ENCODE results near the gene SMYD5. TPM values are rescaled to one million over a fixed set of nuclear protein-coding genes. Genes with fewer than 3 reads are reported as not detected.
"Not testable (repeated sequence)": the region's sequence is repeated elsewhere in the genome, so short reads cannot be mapped to it uniquely, and the experiment has no call there.

Gene SMYD5
- total RNA-seq, 1 donor from 2014 or later = 18.8 TPM

DNA sequence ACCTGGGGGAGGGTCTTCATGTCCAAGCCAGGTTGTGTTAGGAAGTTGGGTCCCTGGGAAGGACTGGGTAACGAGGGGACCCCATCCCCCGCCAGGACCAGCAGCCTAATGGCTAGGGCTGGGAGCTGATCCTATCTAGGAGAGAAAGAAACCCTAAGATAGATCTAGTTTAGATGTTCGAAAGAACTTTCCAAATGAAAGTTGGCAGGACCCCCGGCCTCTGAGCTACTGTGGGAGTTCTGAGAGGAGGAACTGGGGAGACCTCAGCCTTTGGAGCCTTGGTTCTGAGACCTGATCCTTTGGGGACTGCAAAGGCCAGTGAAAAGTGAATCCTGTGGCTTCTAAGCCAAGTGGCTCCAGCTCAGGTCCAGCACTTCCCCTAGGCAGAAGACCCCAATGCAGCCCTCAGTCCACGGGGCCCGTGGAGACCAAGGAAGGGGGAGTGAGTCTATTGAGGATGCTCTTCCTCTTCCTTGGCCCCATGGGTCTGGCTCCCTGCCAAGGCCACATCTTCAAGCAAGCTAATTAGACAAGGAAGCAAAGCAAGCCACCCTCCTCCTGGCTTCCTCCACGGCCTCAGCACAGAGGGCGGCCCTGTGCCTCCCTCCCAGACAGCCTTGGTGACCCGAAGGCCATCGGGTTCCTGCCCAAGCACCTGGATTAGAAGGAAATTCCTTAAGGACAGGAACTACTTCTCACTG is 43.5 kb downstream of the SMYD5 start:
- Histone ChIP-seq H3K9ac (ENCODE audit: low read depth in 1 of 3, low read length in 3 of 3) (no peak overlapping the region), H3K9me3 (ENCODE audit: control insufficient read depth in 3 of 3, low read length in 3 of 3) (no peaks in the 10 kb centered on the region), H3K27ac (ENCODE audit: low read depth, low read length) (no peak overlapping the region), H3K36me3 (ENCODE audit: control insufficient read depth in 3 of 3, insufficient read depth in 3 of 3, low read length in 3 of 3) (peaks cover 23 to 26% (median 24%) of the 10 kb centered on the region in 3 donors), H3K4me1 (ENCODE audit: control insufficient read depth in 3 of 3, insufficient read depth in 3 of 3, low read length in 3 of 3) (no peaks in the 10 kb centered on the region), H3K4me3 (ENCODE audit: low read length in 3 of 3) (no peak overlapping the region), H3K27me3 (ENCODE audit: control insufficient read depth in 3 of 3, insufficient read depth in 3 of 3, low read length in 3 of 3) (peaks cover 0 to 2% (median 0%) of the 10 kb centered on the region in 3 donors)

DNA sequence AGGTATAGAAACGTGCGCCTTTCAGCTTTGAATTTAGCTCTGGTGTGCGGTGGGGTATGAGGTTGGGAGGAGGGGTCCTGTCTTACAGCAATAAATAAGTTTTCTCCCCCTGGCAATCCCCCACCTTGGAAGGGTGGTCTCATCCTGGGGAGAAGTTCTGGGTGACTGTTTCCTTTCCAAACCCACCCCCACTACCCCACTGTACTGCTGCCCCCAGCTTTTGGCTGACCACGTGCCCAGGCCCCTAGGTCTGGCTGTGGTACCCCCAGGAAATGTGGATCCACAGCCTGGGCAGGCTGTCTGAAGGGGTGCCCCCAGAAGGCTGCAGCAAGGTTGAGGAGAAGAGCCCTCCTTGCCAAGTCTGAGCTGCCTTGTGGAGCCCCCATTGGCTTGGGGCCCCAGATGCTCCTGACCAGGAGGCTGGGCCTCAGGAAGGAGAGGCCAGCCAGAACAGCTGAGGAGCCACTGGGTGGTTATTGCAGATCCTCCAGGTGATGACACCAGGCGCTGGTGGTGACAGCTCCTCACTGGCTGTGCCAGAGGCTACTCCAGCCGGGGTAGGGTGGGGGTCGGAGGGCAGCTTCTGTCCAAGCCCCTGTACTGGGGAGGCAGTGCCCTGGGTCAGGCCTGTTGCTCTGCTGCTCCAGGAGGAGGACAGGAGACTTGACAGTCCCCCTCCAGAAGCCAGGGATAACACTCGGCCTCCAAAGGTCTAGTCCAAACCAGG is 44.3 kb downstream of the SMYD5 start:
- H3K4me1 ChIP-seq (ENCODE audit: control insufficient read depth in 3 of 3, insufficient read depth in 3 of 3, low read length in 3 of 3) = no peaks in the 10 kb centered on the region
- H3K27me3 ChIP-seq (ENCODE audit: control insufficient read depth in 3 of 3, insufficient read depth in 3 of 3, low read length in 3 of 3) = peaks cover 0 to 2% (median 0%) of the 10 kb centered on the region in 3 donors
- H3K36me3 ChIP-seq (ENCODE audit: control insufficient read depth in 3 of 3, insufficient read depth in 3 of 3, low read length in 3 of 3) = peaks cover 16 to 18% (median 16%) of the 10 kb centered on the region in 3 donors
- no peak overlapping the region for H3K9ac ChIP-seq (ENCODE audit: low read depth in 1 of 3, low read length in 3 of 3)
- no peaks in the 10 kb centered on the region for H3K9me3 ChIP-seq (ENCODE audit: control insufficient read depth in 3 of 3, low read length in 3 of 3)
- no peak overlapping the region for H3K4me3 ChIP-seq (ENCODE audit: low read length in 3 of 3)
- H3K27ac ChIP-seq (ENCODE audit: low read depth, low read length) = no peak overlapping the region

DNA sequence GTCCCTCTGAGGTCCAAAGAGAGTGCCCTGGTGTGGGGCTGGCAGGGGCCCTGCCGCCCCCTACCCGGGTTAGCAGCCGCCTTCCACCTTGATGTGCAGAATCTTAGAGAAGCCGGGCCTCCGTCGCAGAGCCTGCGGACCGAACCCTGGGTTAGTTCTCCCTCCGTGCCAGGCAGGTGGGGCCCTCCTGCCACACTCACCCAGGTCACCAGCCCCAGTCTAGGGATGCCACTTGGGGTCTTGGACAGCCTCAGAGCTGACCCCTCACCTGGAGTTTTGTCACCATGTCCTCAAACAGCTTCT is 44.8 kb downstream of the SMYD5 start:
- H3K36me3 ChIP-seq (ENCODE audit: control insufficient read depth in 3 of 3, insufficient read depth in 3 of 3, low read length in 3 of 3) = peaks cover 11 to 13% (median 11%) of the 10 kb centered on the region in 3 donors
- no peak overlapping the region for H3K9ac ChIP-seq (ENCODE audit: low read depth in 1 of 3, low read length in 3 of 3)
- H3K9me3 ChIP-seq (ENCODE audit: control insufficient read depth in 3 of 3, low read length in 3 of 3) = no peaks in the 10 kb centered on the region
- no peak overlapping the region for H3K4me3 ChIP-seq (ENCODE audit: low read length in 3 of 3)
- peaks cover 0 to 6% (median 0%) of the 10 kb centered on the region in 3 donors for H3K27me3 ChIP-seq (ENCODE audit: control insufficient read depth in 3 of 3, insufficient read depth in 3 of 3, low read length in 3 of 3)
- H3K4me1 ChIP-seq (ENCODE audit: control insufficient read depth in 3 of 3, insufficient read depth in 3 of 3, low read length in 3 of 3) = no peaks in the 10 kb centered on the region
- H3K27ac ChIP-seq (ENCODE audit: low read depth, low read length) = no peak overlapping the region

DNA sequence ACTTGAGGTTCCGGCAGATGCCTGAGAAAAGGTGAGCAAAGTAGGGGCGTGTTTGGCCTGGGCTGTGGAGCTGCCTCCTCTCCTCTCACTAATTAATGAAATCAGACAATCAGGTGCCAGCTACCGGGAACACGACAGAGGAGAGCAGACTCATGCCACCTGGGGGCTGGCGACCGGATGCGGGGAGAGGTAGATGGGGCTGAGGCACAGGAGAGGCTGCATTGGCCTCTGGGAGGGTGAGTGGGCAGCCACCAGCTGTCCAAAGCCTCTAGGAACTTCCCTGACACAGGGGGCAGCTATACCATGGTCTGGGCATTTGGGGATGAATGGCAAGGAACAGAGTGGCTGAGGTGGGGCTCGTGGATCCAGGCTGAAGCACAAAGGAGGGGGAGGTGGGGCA is 45.2 kb downstream of the SMYD5 start:
- no peak overlapping the region for H3K4me3 ChIP-seq (ENCODE audit: low read length in 3 of 3)
- no peak overlapping the region for H3K9ac ChIP-seq (ENCODE audit: low read depth in 1 of 3, low read length in 3 of 3)
- peaks cover 7 to 9% (median 7%) of the 10 kb centered on the region in 3 donors for H3K36me3 ChIP-seq (ENCODE audit: control insufficient read depth in 3 of 3, insufficient read depth in 3 of 3, low read length in 3 of 3)
- no peaks in the 10 kb centered on the region for H3K9me3 ChIP-seq (ENCODE audit: control insufficient read depth in 3 of 3, low read length in 3 of 3)
- no peaks in the 10 kb centered on the region for H3K4me1 ChIP-seq (ENCODE audit: control insufficient read depth in 3 of 3, insufficient read depth in 3 of 3, low read length in 3 of 3)
- H3K27me3 ChIP-seq (ENCODE audit: control insufficient read depth in 3 of 3, insufficient read depth in 3 of 3, low read length in 3 of 3) = peaks cover 0 to 6% (median 0%) of the 10 kb centered on the region in 3 donors
- H3K27ac ChIP-seq (ENCODE audit: low read depth, low read length) = no peak overlapping the region

DNA sequence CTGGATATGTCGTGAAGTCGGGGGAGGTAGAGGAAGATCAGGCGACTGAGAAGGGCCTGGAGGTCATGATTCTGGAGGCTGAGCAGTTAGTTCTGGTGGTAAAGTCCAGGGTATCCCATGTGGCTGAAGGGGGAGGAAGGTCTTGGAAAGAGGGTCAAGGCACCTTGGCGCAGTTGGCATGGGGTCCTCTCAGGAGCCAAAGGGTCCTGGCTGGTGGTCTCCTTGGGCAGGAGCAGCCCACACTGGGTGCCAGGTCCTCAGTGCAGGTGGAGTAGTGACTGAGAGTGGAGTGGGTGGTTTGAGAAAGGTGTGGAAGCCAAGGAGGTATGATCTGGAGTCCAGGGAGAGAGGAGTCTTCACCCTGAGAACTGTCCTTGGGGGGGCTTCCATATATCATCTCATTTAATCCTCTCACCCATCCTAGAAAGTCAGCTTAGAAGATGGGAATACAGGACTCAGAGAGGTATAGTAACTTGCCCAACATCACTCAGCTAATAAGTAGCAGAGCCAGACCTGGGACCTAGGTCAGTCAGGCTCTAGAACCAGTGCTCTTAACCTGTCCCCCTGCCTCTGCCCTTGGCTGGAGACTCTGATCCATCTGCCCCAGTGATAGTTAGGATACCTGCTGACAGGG is 45.8 kb downstream of the SMYD5 start:
- no peaks in the 10 kb centered on the region for H3K9me3 ChIP-seq (ENCODE audit: control insufficient read depth in 3 of 3, low read length in 3 of 3)
- peaks cover 0 to 6% (median 0%) of the 10 kb centered on the region in 3 donors for H3K27me3 ChIP-seq (ENCODE audit: control insufficient read depth in 3 of 3, insufficient read depth in 3 of 3, low read length in 3 of 3)
- H3K27ac ChIP-seq (ENCODE audit: low read depth, low read length) = no peak overlapping the region
- peaks cover 1 to 4% (median 3%) of the 10 kb centered on the region in 3 donors for H3K36me3 ChIP-seq (ENCODE audit: control insufficient read depth in 3 of 3, insufficient read depth in 3 of 3, low read length in 3 of 3)
- H3K4me3 ChIP-seq (ENCODE audit: low read length in 3 of 3) = no peak overlapping the region
- no peak overlapping the region for H3K9ac ChIP-seq (ENCODE audit: low read depth in 1 of 3, low read length in 3 of 3)
- H3K4me1 ChIP-seq (ENCODE audit: control insufficient read depth in 3 of 3, insufficient read depth in 3 of 3, low read length in 3 of 3) = no peaks in the 10 kb centered on the region

DNA sequence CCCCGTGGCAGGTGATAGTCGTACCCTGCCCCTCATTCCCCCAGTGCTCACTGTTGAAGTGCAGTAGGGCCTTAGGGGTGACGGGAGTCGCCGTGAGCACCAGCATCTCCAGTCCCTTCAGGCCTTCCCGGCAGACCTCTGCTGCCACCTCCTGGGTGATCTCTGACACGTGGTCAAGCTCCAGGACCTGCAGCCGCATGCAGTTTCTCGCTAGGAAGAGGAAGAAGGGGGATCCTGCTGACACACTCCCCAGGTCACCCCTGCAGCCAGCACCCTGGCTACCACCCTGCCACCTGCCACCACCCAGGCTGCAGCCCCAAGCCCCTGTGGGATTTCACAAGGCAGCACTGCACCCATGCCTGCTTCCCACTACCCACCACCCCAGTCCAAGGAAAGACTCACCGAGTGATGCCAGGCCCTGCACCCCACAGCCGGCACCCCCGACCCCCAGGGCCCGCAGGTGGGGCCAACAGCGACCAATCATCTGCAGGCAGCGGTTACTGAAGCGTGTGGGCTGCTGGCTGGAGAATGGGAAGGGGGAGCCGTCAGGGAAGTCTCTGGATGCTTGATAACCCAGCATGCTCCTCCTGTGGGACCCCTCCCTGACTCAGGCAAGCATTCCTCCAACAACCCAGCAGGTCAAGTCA is 46.4 kb downstream of the SMYD5 start:
- no peak overlapping the region for H3K4me3 ChIP-seq (ENCODE audit: low read length in 3 of 3)
- H3K4me1 ChIP-seq (ENCODE audit: control insufficient read depth in 3 of 3, insufficient read depth in 3 of 3, low read length in 3 of 3) = no peaks in the 10 kb centered on the region
- H3K36me3 ChIP-seq (ENCODE audit: control insufficient read depth in 3 of 3, insufficient read depth in 3 of 3, low read length in 3 of 3) = no peaks in the 10 kb centered on the region
- no peaks in the 10 kb centered on the region for H3K9me3 ChIP-seq (ENCODE audit: control insufficient read depth in 3 of 3, low read length in 3 of 3)
- no peak overlapping the region for H3K9ac ChIP-seq (ENCODE audit: low read depth in 1 of 3, low read length in 3 of 3)
- no peak overlapping the region for H3K27ac ChIP-seq (ENCODE audit: low read depth, low read length)
- peaks cover 0 to 6% (median 0%) of the 10 kb centered on the region in 3 donors for H3K27me3 ChIP-seq (ENCODE audit: control insufficient read depth in 3 of 3, insufficient read depth in 3 of 3, low read length in 3 of 3)

DNA sequence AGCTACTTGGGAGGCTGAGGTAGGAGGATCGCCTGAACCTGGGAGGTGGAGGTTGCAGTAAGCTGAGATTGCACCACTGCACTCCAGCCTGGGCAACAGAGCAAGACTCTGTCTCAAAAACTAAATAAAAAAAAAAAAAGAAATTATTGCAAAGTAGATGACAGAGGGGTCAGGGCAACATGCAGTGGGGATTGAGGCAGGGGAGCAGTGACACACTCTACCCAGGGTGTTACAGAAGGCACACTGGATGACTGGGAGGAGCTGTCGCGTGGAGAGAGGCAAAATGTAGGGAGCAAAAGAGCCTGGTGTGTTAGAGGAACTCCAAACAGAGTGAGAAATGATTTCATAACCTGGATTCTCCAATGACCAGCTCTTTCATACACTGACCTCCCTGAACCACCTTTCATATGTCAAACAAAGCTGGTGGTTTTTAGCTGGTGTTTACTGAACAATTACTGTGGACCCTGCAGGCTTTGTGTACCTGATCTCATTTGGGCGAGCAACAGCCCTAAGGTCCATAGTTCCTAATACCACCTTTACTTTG is 48.1 kb downstream of the SMYD5 start:
- no peaks in the 10 kb centered on the region for H3K4me1 ChIP-seq (ENCODE audit: control insufficient read depth in 3 of 3, insufficient read depth in 3 of 3, low read length in 3 of 3)
- H3K4me3 ChIP-seq (ENCODE audit: low read length in 3 of 3) = no peak overlapping the region
- peaks cover 11 to 21% (median 13%) of the 10 kb centered on the region in 3 donors for H3K27me3 ChIP-seq (ENCODE audit: control insufficient read depth in 3 of 3, insufficient read depth in 3 of 3, low read length in 3 of 3)
- H3K27ac ChIP-seq (ENCODE audit: low read depth, low read length) = no peak overlapping the region
- no peak overlapping the region for H3K9ac ChIP-seq (ENCODE audit: low read depth in 1 of 3, low read length in 3 of 3)
- H3K9me3 ChIP-seq (ENCODE audit: control insufficient read depth in 3 of 3, low read length in 3 of 3) = no peaks in the 10 kb centered on the region
- no peaks in the 10 kb centered on the region for H3K36me3 ChIP-seq (ENCODE audit: control insufficient read depth in 3 of 3, insufficient read depth in 3 of 3, low read length in 3 of 3)

DNA sequence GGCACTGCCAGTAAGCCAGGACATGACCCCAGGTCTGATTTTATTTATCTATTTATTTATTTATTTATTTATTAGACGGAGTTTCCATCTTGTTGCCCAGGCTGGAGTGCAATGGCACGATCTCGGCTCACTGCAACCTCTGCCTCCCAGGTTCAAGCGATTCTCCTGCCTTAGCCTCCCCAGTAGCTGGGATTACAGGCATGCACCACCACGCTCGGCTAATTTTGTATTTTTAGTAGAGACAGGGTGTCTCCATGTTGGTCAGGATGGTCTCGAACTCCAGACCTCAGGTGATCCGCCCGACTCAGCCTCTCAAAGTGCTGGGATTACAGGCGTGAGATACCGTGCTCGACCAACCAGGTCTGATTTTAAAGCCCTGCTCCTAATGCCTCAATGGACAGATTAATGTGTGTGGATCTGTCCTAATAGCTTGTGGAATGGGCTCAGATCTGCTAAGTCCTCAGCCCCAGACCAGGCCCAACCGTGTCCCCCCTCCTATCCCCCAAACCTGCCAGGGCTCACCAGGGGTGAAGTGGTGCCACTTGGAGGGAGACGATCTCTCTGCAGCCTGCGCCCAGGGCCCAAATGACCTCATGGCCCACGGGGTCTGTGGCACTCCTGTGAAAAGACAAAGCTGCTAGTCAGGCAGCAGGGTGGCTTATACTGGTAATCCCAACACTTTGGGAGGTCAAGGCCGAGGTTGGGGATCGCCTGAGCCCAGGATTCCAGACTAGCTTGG is 48.8 kb downstream of the SMYD5 start:
- H3K9ac ChIP-seq (ENCODE audit: low read depth in 1 of 3, low read length in 3 of 3); H3K4me1 ChIP-seq (ENCODE audit: control insufficient read depth in 3 of 3, insufficient read depth in 3 of 3, low read length in 3 of 3); H3K4me3 ChIP-seq (ENCODE audit: low read length in 3 of 3); H3K27ac ChIP-seq (ENCODE audit: low read depth, low read length); H3K9me3 ChIP-seq (ENCODE audit: control insufficient read depth in 3 of 3, low read length in 3 of 3); H3K36me3 ChIP-seq (ENCODE audit: control insufficient read depth in 3 of 3, insufficient read depth in 3 of 3, low read length in 3 of 3): not testable (repeated sequence)
- peaks cover 16 to 26% (median 18%) of the 10 kb centered on the region in 3 donors for H3K27me3 ChIP-seq (ENCODE audit: control insufficient read depth in 3 of 3, insufficient read depth in 3 of 3, low read length in 3 of 3)

DNA sequence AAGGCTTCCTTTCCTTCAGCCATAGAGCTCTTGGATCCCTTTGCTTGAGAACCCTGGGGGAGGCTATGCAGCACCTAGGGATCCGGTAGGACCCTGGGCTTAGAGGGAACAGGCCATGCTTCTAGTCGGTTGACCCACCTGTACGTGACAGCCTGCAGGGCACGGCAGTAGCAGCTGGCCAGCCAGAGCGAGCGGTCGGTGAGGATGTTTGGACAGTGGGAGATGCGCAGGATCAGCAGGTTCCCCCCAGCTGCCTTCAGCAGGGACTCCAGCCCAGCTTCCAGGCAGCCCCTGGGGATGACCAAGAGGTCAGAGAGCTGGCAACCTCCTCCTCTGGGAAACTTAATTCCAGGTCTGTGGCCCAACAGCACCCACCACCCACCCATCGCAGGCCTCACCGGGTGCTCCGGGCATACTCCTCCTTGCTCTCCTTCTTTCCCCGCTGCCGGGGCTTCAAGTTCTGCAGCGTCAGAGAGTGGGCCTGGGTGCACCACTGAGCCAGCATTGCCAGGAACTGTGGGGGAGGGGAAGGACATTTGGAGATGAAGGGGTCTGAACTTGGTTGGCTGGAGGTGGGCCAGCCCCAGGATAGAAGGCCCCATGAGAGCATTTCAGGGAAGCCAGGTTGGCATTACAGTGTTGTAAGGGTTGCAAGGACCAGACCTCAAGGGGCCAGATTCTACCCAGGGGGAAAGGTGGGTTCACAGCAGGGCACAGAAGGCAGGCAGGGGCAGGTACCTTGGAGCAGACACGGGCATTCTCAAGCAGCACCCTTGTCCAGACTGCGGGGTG is 49.7 kb downstream of the SMYD5 start:
- no peaks in the 10 kb centered on the region for H3K9me3 ChIP-seq (ENCODE audit: control insufficient read depth in 3 of 3, low read length in 3 of 3)
- peaks cover 0 to 5% (median 3%) of the 10 kb centered on the region in 3 donors for H3K4me1 ChIP-seq (ENCODE audit: control insufficient read depth in 3 of 3, insufficient read depth in 3 of 3, low read length in 3 of 3)
- no peaks in the 10 kb centered on the region for H3K36me3 ChIP-seq (ENCODE audit: control insufficient read depth in 3 of 3, insufficient read depth in 3 of 3, low read length in 3 of 3)
- no peak overlapping the region for H3K27ac ChIP-seq (ENCODE audit: low read depth, low read length)
- no peak overlapping the region for H3K9ac ChIP-seq (ENCODE audit: low read depth in 1 of 3, low read length in 3 of 3)
- no peak overlapping the region for H3K4me3 ChIP-seq (ENCODE audit: low read length in 3 of 3)
- H3K27me3 ChIP-seq (ENCODE audit: control insufficient read depth in 3 of 3, insufficient read depth in 3 of 3, low read length in 3 of 3) = peaks cover 25 to 34% (median 27%) of the 10 kb centered on the region in 3 donors

Measured in skeletal muscle tissue (tissue), 4 donors.